Left ventricle myocardium inferior (tissue), 1 donor: ENCODE data around the gene LRCH2. TPM values are rescaled to one million over a fixed set of nuclear protein-coding genes. Genes with fewer than 3 reads are reported as not detected.
A peak's percentile ranks its signal among the peaks of the same experiment; 100 is the strongest.
"Not testable (repeated sequence)": the region's sequence is repeated elsewhere in the genome, so short reads cannot be mapped to it uniquely, and the experiment has no call there.

Source experiments
- DNase-seq: peaks from one replicate; pipeline ENCODE4 v3.0.0-alpha.2; 2020
- H3K27ac ChIP-seq: fragments of 200-600 bp; replicated peaks from 2 replicates; pipeline ENCODE4 v1.8.0; 2021
- H3K27me3 ChIP-seq: fragments of 200-600 bp; 2 replicates; pipeline ENCODE4 v1.8.0; 2021; ENCODE audit warnings: low read depth
- H3K36me3 ChIP-seq: fragments of 200-600 bp; 2 replicates; pipeline ENCODE4 v1.8.0; 2021
- H3K4me1 ChIP-seq: fragments of 200-600 bp; 2 replicates; pipeline ENCODE4 v1.8.0; 2021
- H3K4me3 ChIP-seq: fragments of 200-600 bp; 2 replicates; pipeline ENCODE4 v1.8.0; 2021; ENCODE audit warnings: mild to moderate bottlenecking, moderate library complexity
- H3K9me3 ChIP-seq: fragments of 200-600 bp; replicated peaks from 2 replicates; pipeline ENCODE4 v1.8.0; 2021
- intact Hi-C: fragments of 100-400 bp; cut with micrococcal nuclease; formaldehyde crosslinking; loops from one replicate; pipeline ENCODE4 v1.11.0; 2022
- total RNA-seq: library from RNA; stranded (reverse); fragmentation: NEBNext Ultra II Directional; extraction: Animal tissue kit (Norgen Biotek cat#: 25700); gene quantifications from one replicate; pipeline ENCODE4 v1.2.1, GENCODE V29; 2021
- TF ChIP-seq, protein P1 (sequence below): fragments of 200-600 bp; IDR thresholded peaks from 2 replicates; pipeline ENCODE4 v1.8.0; 2021; ENCODE audit warnings: antibody characterized with exemption, mild to moderate bottlenecking, borderline replicate concordance
- donor health status: DM: no; HTN: yes; CAD: no; lungs with severe emphysema.

LRCH2 gene
- total RNA-seq, 1 donor from 2014 or later: 1.0 TPM

GRCh38 chrX:115229337-115230003 lies 4.4 kb downstream of the LRCH2 start:
- no peaks in the 10 kb centered on the region for H3K36me3 ChIP-seq
- no peak overlapping the region for H3K4me3 ChIP-seq
- no peak overlapping the region for H3K27ac ChIP-seq
- no peaks in the 10 kb centered on the region for H3K27me3 ChIP-seq
- intact Hi-C loops: no loop called here
- no peak for DNase-seq
- no peaks in the 10 kb centered on the region for H3K9me3 ChIP-seq
- peaks cover 4% of the 10 kb centered on the region for H3K4me1 ChIP-seq
- TF ChIP-seq, protein P1, sequence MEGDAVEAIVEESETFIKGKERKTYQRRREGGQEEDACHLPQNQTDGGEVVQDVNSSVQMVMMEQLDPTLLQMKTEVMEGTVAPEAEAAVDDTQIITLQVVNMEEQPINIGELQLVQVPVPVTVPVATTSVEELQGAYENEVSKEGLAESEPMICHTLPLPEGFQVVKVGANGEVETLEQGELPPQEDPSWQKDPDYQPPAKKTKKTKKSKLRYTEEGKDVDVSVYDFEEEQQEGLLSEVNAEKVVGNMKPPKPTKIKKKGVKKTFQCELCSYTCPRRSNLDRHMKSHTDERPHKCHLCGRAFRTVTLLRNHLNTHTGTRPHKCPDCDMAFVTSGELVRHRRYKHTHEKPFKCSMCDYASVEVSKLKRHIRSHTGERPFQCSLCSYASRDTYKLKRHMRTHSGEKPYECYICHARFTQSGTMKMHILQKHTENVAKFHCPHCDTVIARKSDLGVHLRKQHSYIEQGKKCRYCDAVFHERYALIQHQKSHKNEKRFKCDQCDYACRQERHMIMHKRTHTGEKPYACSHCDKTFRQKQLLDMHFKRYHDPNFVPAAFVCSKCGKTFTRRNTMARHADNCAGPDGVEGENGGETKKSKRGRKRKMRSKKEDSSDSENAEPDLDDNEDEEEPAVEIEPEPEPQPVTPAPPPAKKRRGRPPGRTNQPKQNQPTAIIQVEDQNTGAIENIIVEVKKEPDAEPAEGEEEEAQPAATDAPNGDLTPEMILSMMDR: no peak

- DNase-seq: no peak
- Histone ChIP-seq H3K36me3 (no peaks in the 10 kb centered on the region), H3K27me3 (no peaks in the 10 kb centered on the region), H3K27ac (no peak overlapping the region), H3K4me1 (no peaks in the 10 kb centered on the region), H3K4me3 (no peak overlapping the region), H3K9me3 (no peaks in the 10 kb centered on the region)
- intact Hi-C loops: no loop called here
- TF ChIP-seq, protein P1: peak; percentile 33
Measured at GRCh38 chrX:115226929-115227328, 7.0 kb downstream of the LRCH2 start.

- H3K9me3 ChIP-seq, DNase-seq, intact Hi-C loops, H3K27ac ChIP-seq, H3K36me3 ChIP-seq, H3K4me1 ChIP-seq, H3K27me3 ChIP-seq, H3K4me3 ChIP-seq: not testable (repeated sequence)
Measured at GRCh38 chrX:115217346-115217745, 16.6 kb downstream of the LRCH2 start.

GRCh38 chrX:115214605-115215004 lies 19.3 kb downstream of the LRCH2 start:
- Histone ChIP-seq H3K27me3 (no peaks in the 10 kb centered on the region), H3K9me3 (no peaks in the 10 kb centered on the region)
- intact Hi-C loops: no loop called here

DNA sequence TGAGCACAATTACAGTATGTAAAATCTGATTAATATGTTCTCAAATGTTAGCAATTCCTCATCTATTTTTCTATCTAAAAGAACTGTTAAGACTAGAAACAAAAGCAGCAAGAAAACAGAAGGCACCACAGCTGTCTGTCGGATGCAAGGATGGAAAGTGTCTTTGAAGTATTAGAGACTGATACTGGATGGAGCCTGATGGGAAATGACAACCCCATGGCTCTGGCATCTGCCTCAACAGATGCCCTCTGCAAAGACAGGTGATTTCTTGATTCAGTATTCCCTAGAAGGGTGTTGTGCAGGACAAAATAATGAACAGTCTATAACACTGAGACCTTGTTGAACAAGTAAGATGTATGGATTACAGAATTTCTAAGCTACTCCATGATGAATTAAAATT lies 19.7 kb downstream of the LRCH2 start:
- no peaks in the 10 kb centered on the region for H3K4me1 ChIP-seq
- H3K36me3 ChIP-seq: no peaks in the 10 kb centered on the region
- TF ChIP-seq, protein P1: no peak
- DNase-seq: no peak
- no peaks in the 10 kb centered on the region for H3K27me3 ChIP-seq
- no peak overlapping the region for H3K27ac ChIP-seq
- intact Hi-C loops: no loop called here
- H3K9me3 ChIP-seq: no peaks in the 10 kb centered on the region
- H3K4me3 ChIP-seq: no peak overlapping the region

More at GRCh38 chrX:115214605-115215004, 19.3 kb downstream of the LRCH2 start:
- no peak overlapping the region for H3K27ac ChIP-seq
- no peaks in the 10 kb centered on the region for H3K36me3 ChIP-seq
- TF ChIP-seq, protein P1: no peak
- H3K4me3 ChIP-seq: no peak overlapping the region
- H3K4me1 ChIP-seq: no peaks in the 10 kb centered on the region
- no peak for DNase-seq

GRCh38 chrX:115209547-115209946 lies 24.3 kb downstream of the LRCH2 start:
- H3K4me3 ChIP-seq, H3K27ac ChIP-seq, DNase-seq, H3K27me3 ChIP-seq, H3K36me3 ChIP-seq, H3K9me3 ChIP-seq, intact Hi-C loops, H3K4me1 ChIP-seq: not testable (repeated sequence)
